Trophoblast cell (in vitro differentiated cells and primary cell): Measurements from ENCODE around the gene CD226.

Source experiments
- DNase-seq, 2 donors: peaks; one replicate each; pipeline ENCODE4 v3.0.0-alpha.2; 2016
- H2AFZ ChIP-seq: 2 replicates; pipeline ENCODE4 v1.6.1; 2013; ENCODE audit warnings: low read length, moderate library complexity, mild to moderate bottlenecking; ENCODE audit not compliant: insufficient read depth, poor library complexity
- H2AK5ac ChIP-seq: 2 replicates; pipeline ENCODE4 v1.6.1; 2013; ENCODE audit warnings: mild to moderate bottlenecking, low read length
- H2BK120ac ChIP-seq: 2 replicates; pipeline ENCODE4 v1.6.1; 2013; ENCODE audit warnings: low read length, mild to moderate bottlenecking, moderate library complexity; ENCODE audit not compliant: insufficient read depth, poor library complexity
- H2BK12ac ChIP-seq: 2 replicates; pipeline ENCODE4 v1.6.1; 2013; ENCODE audit warnings: mild to moderate bottlenecking, low read length, moderate library complexity
- H2BK5ac ChIP-seq: 2 replicates; pipeline ENCODE4 v1.6.1; 2013; ENCODE audit warnings: low read length, low read depth, moderate library complexity, mild to moderate bottlenecking; ENCODE audit not compliant: poor library complexity
- H3K14ac ChIP-seq: 2 replicates; pipeline ENCODE4 v1.6.1; 2013; ENCODE audit warnings: mild to moderate bottlenecking, low read length
- H3K18ac ChIP-seq: 2 replicates; pipeline ENCODE4 v1.6.1; 2013; ENCODE audit warnings: mild to moderate bottlenecking, low read length
- H3K23ac ChIP-seq: 2 replicates; pipeline ENCODE4 v1.6.1; 2013; ENCODE audit warnings: low read length
- H3K27ac ChIP-seq: 2 replicates; pipeline ENCODE4 v1.5.1; 2013; ENCODE audit warnings: low read depth, mild to moderate bottlenecking, inconsistent platforms, low read length, moderate library complexity
- H3K27me3 ChIP-seq: 2 replicates; pipeline ENCODE4 v1.6.1; 2013; ENCODE audit warnings: inconsistent platforms, mild to moderate bottlenecking, low read length, moderate library complexity; ENCODE audit not compliant: insufficient read depth
- H3K36me3 ChIP-seq, 2 experiments: 1 replicate in 1 of 2; 2 replicates in 1 of 2; pipeline ENCODE4 v1.6.1; 2013; ENCODE audit warnings: low read length in 2 of 2, mild to moderate bottlenecking in 2 of 2, moderate library complexity in 1 of 2; ENCODE audit not compliant: insufficient read depth in 2 of 2, control insufficient read depth in 1 of 2
- H3K4ac ChIP-seq: 2 replicates; pipeline ENCODE4 v1.6.1; 2013; ENCODE audit warnings: low read depth, mild to moderate bottlenecking, low read length, moderate library complexity
- H3K4me1 ChIP-seq, 2 experiments: 1 replicate in 1 of 2; 2 replicates in 1 of 2; pipeline ENCODE4 v1.6.1; 2013; ENCODE audit warnings: low read length in 2 of 2, mild to moderate bottlenecking in 2 of 2, moderate library complexity in 1 of 2; ENCODE audit not compliant: insufficient read depth in 2 of 2, control insufficient read depth in 1 of 2
- H3K4me2 ChIP-seq: 2 replicates; pipeline ENCODE4 v1.6.1; 2013; ENCODE audit warnings: inconsistent platforms, mild to moderate bottlenecking, low read length, moderate library complexity
- H3K4me3 ChIP-seq: 2 replicates; pipeline ENCODE4 v1.5.1; 2013; ENCODE audit warnings: mild to moderate bottlenecking, low read depth, low read length, inconsistent platforms
- H3K79me1 ChIP-seq: one replicate; pipeline ENCODE4 v1.6.1; 2013; ENCODE audit warnings: low read length
- H3K79me2 ChIP-seq: 2 replicates; pipeline ENCODE4 v1.6.1; 2013; ENCODE audit warnings: low read length, mild to moderate bottlenecking; ENCODE audit not compliant: control insufficient read depth, insufficient read depth, poor library complexity
- H3K9ac ChIP-seq: 2 replicates; pipeline ENCODE4 v1.6.1; 2013; ENCODE audit warnings: mild to moderate bottlenecking, low read length
- H3K9me3 ChIP-seq: 2 replicates; pipeline ENCODE4 v1.6.1; 2013; ENCODE audit warnings: low read depth, mild to moderate bottlenecking, control low read depth, inconsistent platforms, low read length; ENCODE audit not compliant: insufficient read depth
- H4K12ac ChIP-seq: 2 replicates; pipeline ENCODE4 v1.6.1; 2013; ENCODE audit warnings: low read depth, mild to moderate bottlenecking, low read length, moderate library complexity
- H4K8ac ChIP-seq: 2 replicates; pipeline ENCODE4 v1.6.1; 2013; ENCODE audit warnings: low read depth, mild to moderate bottlenecking, low read length, moderate library complexity
- H4K91ac ChIP-seq: one replicate; pipeline ENCODE4 v1.6.1; 2013; ENCODE audit warnings: low read depth, mild to moderate bottlenecking, low read length, moderate library complexity
- WGBS: extraction: QIAGEN DNeasy Blood & Tissue Kit; methylation state at CpG from one replicate; pipeline ENCODE4 v1.1.7; 2013; ENCODE audit warnings: missing lambda C conversion rate; ENCODE audit not compliant: insufficient read length, insufficient coverage; ENCODE audit errors: extremely low coverage; 5-methylcytosine and 5-hydroxymethylcytosine counted together

CD226 gene

DNA sequence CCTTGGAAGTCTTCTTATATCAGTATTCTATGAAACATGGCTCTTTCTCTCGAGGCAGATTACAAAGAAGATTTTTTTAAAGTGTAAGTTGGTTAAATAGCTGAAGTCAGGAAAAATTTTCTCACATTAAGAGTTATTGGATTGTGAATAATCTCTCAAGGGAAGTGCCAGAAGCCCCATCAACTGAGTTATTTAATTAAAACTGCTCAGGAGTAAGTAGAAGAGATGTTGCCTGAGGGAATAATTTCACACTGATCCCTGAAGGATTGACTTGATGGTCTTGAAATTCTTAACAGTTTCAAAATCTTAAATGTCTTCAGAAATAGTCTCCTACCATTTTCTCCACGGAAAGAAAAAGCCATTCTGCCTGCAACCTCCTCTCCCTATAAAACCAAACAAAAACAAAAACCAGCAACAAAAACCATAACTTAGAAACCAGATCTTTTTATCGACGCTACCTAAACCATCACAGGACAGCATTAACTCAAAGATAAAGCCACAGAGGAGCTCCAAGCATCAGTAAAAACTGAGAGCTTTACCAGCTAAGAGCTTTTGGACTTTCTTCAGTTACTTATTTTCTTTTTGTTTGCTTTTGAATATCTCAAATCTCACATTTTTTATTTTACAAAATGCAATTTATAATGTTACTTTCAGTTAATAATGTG is 12.9 kb downstream of the CD226 start:
- Histone ChIP-seq H2AK5ac (no peak overlapping the region), H3K18ac (no peak overlapping the region), H3K79me2 (no peaks in the 10 kb centered on the region), H2BK12ac (no peak overlapping the region), H3K4me2 (no peak overlapping the region), H2AFZ (no peak overlapping the region), H3K4me3 (no peak overlapping the region), H4K12ac (no peak overlapping the region), H3K36me3 (no peaks in the 10 kb centered on the region), H4K91ac (no peak overlapping the region), H3K23ac (no peak overlapping the region), H3K4me1 (peaks cover 0 to 2% of the 10 kb centered on the region in 2 experiments), H4K8ac (no peak overlapping the region), H3K79me1 (no peaks in the 10 kb centered on the region), H3K9me3 (no peaks in the 10 kb centered on the region), H3K27ac (no peak overlapping the region), H3K4ac (no peak overlapping the region), H2BK120ac (no peak overlapping the region), H3K14ac (no peak overlapping the region), H3K27me3 (no peaks in the 10 kb centered on the region), H3K9ac (no peak overlapping the region), H2BK5ac (no peak overlapping the region)
- WGBS, result 100% methylated on average over 2 of the region's 4 CpGs
- DNase-seq, result no peak

DNA sequence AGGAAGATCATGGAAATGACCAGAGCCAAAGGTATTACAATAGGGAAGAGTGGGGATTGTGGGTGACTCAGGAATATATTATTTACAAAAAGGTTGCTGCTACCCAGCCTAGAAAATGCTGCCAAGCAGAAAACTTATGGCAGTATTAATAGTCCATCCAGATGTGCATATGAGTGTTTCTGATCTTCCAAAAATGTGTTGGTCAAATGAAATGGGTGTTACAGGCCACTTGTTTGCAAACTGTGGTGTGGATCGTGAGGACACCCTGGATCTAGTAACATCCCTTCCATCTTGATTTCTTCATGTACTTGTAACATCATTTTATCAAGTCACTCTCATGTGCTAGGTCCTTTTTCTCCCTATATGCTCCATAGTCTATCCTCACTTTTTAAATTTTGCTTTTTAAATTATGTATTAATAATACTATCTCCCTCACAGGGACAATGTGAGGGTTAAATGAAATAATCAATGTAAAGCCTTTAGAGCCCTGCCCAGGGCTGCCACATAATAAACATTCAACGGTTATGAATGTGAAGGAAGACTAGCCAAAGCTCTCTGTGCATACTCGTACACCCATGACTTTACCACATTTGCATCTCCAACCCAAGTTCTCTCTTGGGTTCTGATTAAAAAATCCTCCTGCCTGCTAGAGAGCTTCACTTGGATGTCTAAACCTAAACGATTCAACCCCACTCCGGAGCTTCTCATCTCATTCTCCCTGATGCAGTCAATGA is 18.5 kb downstream of the CD226 start:
- Histone ChIP-seq H3K9ac (no peak overlapping the region), H4K8ac (no peak overlapping the region), H3K4ac (no peak overlapping the region), H2AK5ac (no peak overlapping the region), H3K18ac (no peak overlapping the region), H3K14ac (no peak overlapping the region), H4K91ac (no peak overlapping the region), H3K4me2 (no peak overlapping the region), H2AFZ (no peak overlapping the region), H2BK5ac (no peak overlapping the region), H3K36me3 (no peaks in the 10 kb centered on the region), H4K12ac (no peak overlapping the region), H3K79me2 (no peaks in the 10 kb centered on the region), H3K9me3 (no peaks in the 10 kb centered on the region), H2BK12ac (no peak overlapping the region), H3K4me3 (no peak overlapping the region), H3K27ac (no peak overlapping the region), H3K23ac (no peak overlapping the region), H3K4me1 (no peaks in the 10 kb centered on the region), H3K27me3 (no peaks in the 10 kb centered on the region), H2BK120ac (no peak overlapping the region), H3K79me1 (no peaks in the 10 kb centered on the region)
- DNase-seq, result no peak
- WGBS, result no CpG with 5 or more reads among the region's 5 CpGs

DNA sequence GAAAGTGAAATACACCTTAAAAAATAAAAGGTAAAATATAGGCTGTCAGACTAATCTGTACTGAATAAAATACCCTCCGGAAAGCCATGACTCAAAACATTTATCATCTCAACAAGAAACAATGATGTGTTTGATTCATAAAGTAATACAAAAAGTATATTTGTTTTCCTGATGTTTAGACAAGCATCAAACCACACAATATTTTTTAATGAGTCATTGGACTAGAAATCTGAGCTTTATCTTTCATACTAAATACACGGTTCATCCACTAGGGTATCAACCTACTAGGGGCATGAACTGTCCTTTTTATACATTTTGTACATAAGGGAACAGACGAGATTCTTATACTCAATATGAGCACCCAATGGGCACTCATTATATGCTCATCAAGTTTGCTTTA is 31.3 kb downstream of the CD226 start:
- DNase-seq, result no peak
- no peak overlapping the region for H3K14ac ChIP-seq
- no peak overlapping the region for H2BK5ac ChIP-seq
- H2AFZ ChIP-seq, result no peak overlapping the region
- no peak overlapping the region for H3K18ac ChIP-seq
- H4K91ac ChIP-seq, result no peak overlapping the region
- H3K9ac ChIP-seq, result no peak overlapping the region
- no peaks in the 10 kb centered on the region for H3K9me3 ChIP-seq
- no CpG with 5 or more reads among the region's 3 CpGs for WGBS
- H4K8ac ChIP-seq, result no peak overlapping the region
- no peak overlapping the region for H2AK5ac ChIP-seq
- H3K27me3 ChIP-seq, result no peaks in the 10 kb centered on the region
- no peaks in the 10 kb centered on the region for H3K79me1 ChIP-seq
- H3K4me2 ChIP-seq, result no peak overlapping the region
- H3K4me1 ChIP-seq, result no peaks in the 10 kb centered on the region
- H3K23ac ChIP-seq, result no peak overlapping the region
- H3K4me3 ChIP-seq, result no peak overlapping the region
- H3K4ac ChIP-seq, result no peak overlapping the region
- H2BK120ac ChIP-seq, result no peak overlapping the region
- no peak overlapping the region for H3K27ac ChIP-seq
- no peaks in the 10 kb centered on the region for H3K36me3 ChIP-seq
- H3K79me2 ChIP-seq, result no peaks in the 10 kb centered on the region
- no peak overlapping the region for H4K12ac ChIP-seq
- no peak overlapping the region for H2BK12ac ChIP-seq

DNA sequence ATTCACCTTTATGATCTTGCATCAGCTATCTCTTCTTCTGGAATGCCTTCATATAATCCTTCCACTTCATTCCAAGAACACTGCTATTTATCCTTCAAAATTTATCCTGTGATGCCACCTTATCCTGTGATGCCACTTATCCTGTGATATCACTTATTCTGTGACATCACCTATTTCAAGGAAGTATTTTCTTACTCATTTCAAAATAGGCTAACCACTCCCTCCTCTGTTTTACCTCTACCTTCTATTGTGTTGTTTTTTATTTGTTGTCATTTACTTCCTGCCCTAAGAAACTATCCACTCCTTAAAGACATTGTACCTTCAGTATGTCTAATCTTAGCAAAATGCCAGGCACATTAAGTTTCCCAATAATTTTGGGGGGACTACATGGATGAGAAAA is 38.8 kb downstream of the CD226 start:
- Histone ChIP-seq H2AK5ac (no peak overlapping the region), H3K23ac (no peak overlapping the region), H3K9ac (no peak overlapping the region), H3K79me1 (no peaks in the 10 kb centered on the region), H2AFZ (no peak overlapping the region), H3K14ac (no peak overlapping the region), H3K18ac (no peak overlapping the region), H3K36me3 (no peaks in the 10 kb centered on the region), H3K27ac (no peak overlapping the region), H2BK120ac (no peak overlapping the region), H4K91ac (no peak overlapping the region), H3K9me3 (no peaks in the 10 kb centered on the region), H3K27me3 (no peaks in the 10 kb centered on the region), H3K4ac (no peak overlapping the region), H3K4me1 (no peaks in the 10 kb centered on the region), H4K8ac (no peak overlapping the region), H3K4me2 (no peak overlapping the region), H4K12ac (no peak overlapping the region), H3K4me3 (no peak overlapping the region), H2BK5ac (no peak overlapping the region), H3K79me2 (no peaks in the 10 kb centered on the region), H2BK12ac (no peak overlapping the region)
- no peak for DNase-seq
